AG10803 (cell line): ENCODE measurements around the gene TGM6.

Experiments
- DNase-seq: peaks from one replicate; pipeline ENCODE4 v3.0.0; 2010; ENCODE audit warnings: low read depth
- H3K4me3 ChIP-seq: 2 replicates; pipeline ENCODE4 v1.5.1; 2011; ENCODE audit warnings: mild to moderate bottlenecking, low read length, control low read depth
- TF ChIP-seq, protein P1 (sequence below): conservative IDR thresholded peaks from 2 replicates; pipeline ENCODE4 v1.5.1; 2011; ENCODE audit warnings: mild to moderate bottlenecking, low read length, control low read depth, inconsistent platforms

TGM6 gene

DNA sequence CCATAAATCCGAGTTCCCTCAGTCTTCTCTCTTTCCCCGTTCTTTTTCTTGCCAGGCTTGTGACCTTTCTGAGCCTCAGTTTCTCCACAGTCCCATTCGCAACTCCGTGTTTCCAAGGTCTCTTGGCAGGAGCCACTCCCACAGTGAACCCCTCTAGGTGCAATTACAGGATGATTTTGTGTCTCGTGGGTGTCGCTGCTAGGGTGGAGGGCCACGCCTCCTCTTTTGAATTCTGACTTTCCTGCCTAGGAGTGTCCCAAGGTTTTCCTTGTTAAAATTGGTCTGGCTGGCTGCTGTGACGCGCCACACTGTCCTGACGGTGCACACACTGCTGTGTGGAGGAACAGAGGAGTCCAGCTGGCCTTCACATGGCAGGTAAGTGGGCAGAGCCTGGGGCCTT is at the start of gene TGM6:
Gene TGM6, plus strand, starts transcription at position 301 of the 400 bp plus-strand sequence. Its CDS starts 68 bp downstream, at position 369.
- no peak within 1 kb of the TSS for H3K4me3 ChIP-seq
- DNase-seq, result no peak
- TF ChIP-seq, protein P1, sequence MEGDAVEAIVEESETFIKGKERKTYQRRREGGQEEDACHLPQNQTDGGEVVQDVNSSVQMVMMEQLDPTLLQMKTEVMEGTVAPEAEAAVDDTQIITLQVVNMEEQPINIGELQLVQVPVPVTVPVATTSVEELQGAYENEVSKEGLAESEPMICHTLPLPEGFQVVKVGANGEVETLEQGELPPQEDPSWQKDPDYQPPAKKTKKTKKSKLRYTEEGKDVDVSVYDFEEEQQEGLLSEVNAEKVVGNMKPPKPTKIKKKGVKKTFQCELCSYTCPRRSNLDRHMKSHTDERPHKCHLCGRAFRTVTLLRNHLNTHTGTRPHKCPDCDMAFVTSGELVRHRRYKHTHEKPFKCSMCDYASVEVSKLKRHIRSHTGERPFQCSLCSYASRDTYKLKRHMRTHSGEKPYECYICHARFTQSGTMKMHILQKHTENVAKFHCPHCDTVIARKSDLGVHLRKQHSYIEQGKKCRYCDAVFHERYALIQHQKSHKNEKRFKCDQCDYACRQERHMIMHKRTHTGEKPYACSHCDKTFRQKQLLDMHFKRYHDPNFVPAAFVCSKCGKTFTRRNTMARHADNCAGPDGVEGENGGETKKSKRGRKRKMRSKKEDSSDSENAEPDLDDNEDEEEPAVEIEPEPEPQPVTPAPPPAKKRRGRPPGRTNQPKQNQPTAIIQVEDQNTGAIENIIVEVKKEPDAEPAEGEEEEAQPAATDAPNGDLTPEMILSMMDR, result no peak

DNA sequence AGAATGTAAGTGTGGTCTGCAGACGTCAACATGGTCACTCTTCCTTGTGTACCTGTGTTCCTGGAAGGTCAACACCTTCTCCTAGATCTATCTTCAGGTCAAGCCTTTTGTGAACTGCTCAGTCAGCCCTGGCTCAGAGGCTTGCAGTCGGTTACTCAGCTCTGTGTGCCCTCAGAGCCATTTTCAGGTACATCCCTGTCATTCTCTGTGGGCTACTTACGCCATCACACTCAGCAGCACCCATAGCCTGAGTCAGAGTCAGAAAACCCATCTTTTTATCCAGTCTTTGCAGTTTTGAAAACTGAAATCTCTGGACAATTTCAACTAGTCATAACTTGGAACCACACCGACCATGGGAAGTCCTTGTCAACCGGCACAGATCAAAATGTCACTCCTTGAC is 49.6 kb upstream of the TGM6 start:
- H3K4me3 ChIP-seq, result no peak overlapping the region
- no peak for DNase-seq
- TF ChIP-seq, protein P1, result no peak

DNA sequence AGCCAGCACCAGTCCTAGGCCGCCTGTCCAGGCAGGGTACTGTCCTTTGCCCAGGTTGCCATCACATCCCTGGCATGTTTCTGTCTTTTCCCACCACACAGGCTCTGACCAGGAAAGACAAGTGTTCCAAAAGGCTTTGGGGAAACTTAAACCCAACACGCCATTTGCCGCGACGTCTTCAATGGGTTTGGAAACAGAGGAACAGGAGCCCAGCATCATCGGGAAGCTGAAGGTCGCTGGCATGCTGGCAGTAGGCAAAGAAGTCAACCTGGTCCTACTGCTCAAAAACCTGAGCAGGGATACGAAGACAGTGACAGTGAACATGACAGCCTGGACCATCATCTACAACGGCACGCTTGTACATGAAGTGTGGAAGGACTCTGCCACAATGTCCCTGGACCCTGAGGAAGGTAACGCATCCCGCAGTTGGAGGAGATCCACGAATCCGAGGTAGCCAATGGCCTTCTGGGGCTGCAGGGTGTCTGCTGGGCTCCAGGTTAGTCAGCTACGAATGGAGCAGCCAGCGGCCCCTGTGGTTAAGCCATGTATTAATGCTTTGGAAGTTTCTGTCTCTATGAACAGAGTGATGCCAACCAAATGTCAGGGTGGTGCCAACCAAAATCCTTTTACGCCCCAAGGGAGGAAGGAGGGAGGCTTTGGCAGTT is 48.7 kb upstream of the TGM6 start:
- TF ChIP-seq, protein P1, result no peak
- no peak overlapping the region for H3K4me3 ChIP-seq
- no peak for DNase-seq

DNA sequence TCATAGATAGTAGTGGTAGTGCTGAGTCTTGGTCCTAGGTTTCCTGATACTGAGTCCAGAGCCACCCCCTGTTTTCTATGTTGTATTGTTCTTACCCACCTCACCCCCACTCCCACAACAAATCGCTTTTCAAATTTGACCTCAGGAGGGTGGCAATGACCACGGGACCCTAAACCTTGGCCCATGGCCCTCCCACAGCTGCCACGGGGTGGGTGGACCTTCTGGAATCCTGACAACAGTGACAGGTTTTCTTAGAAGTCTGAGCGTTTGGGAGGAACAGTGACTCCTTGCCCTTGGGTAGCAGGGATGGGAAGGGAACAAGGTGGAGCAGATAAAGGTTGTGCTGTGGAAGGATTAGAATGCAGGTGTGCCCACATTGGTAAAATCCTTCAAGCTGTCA is 48.0 kb upstream of the TGM6 start:
- no peak for DNase-seq
- TF ChIP-seq, protein P1, result no peak

DNA sequence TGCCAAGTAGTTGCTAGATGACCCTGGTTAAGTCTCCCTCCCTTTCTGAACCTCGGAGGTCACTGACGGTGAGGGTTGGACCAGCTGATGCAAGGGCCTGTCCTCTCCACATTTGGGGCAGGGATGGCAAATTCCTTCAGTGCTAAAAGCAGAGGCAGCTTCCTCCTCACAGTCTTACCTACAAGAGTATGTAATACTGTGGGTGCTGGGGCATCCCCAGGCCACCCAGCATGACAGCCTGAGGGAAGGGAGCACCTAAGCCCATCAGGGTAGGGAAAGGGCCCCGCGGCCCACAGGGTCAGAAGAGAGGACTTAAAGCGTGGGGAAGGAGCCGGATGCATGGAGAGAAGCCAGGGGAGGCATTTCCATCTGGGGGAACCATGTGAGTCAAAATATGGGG is 46.9 kb upstream of the TGM6 start:
- DNase-seq, result no peak
- TF ChIP-seq, protein P1, result no peak
- no peak overlapping the region for H3K4me3 ChIP-seq

More for the DNA sequence above, 48.0 kb upstream of the TGM6 start:
- H3K4me3 ChIP-seq, result no peak overlapping the region

DNA sequence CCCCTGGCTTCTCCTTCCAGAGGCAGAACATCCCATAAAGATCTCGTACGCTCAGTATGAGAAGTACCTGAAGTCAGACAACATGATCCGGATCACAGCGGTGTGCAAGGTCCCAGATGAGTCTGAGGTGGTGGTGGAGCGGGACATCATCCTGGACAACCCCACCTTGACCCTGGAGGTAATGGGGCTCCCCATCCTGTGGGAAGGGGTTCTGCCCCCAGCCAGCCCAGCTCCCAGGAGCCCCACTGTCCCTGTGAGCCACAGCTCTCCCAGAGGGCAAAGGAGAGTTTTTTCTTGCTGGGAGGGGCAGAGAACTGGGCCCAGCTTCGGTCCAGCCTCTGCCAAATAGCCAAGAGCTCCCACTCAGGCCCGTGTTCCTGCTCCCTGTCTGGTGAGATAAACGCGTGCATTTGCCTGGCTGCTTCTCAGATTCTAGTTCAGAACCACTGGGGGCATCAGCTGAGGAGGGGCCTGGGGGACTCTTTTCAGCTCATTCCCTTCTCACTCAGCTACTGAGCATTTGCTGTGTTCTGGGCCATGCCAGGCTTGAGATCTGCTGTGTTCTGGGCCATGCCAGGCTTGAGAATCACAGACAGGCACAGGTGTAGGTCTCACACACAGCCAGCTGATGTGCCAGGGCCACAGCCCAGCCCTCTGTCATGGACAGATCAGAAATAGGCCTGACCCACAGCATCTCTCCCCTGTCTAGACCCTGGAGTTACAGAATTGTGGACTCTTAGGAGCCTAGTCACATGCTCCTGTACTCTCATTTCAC is 45.4 kb upstream of the TGM6 start:
- no peak overlapping the region for H3K4me3 ChIP-seq
- no peak for DNase-seq
- TF ChIP-seq, protein P1, result no peak

DNA sequence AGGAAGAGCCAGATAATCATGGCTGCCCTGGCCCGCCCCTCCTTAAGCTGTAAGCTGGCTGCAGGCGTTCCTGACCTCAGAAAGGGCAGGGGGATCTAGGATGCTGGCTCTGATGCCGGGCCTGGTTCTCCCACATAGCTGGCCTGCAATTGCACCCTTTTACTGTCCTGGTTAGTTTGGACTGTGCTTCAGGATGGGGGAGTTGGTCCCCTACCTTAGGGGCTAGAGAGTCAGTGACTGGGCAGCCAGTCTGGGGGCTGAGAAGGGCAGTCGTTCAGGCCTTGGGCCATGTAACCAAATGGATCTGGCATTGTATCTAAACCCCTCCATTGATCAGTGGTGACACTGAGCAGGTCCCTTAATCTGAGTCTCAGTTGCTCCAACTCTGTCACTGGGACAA is 44.2 kb upstream of the TGM6 start:
- no peak overlapping the region for H3K4me3 ChIP-seq
- TF ChIP-seq, protein P1, result no peak
- no peak for DNase-seq
